Neural cell (in vitro differentiated cells): ENCODE measurements around the gene ABI3BP.

ENCODE experiments used
- CTCF ChIP-seq: fragments of 450-650 bp; IDR thresholded peaks from 2 replicates; pipeline ENCODE4 v1.5.1; 2014; ENCODE audit warnings: antibody characterized with exemption, mild to moderate bottlenecking, moderate library complexity; ENCODE audit not compliant: poor library complexity, severe bottlenecking
- EZH2 ChIP-seq: fragments of 200-600, 300-800 bp; shearing (Covaris generic), sonication (generic); IDR thresholded peaks from 2 replicates; pipeline ENCODE4 v1.6.1; 2014; ENCODE audit warnings: antibody characterized with exemption, low read length, borderline replicate concordance, mild to moderate bottlenecking; ENCODE audit not compliant: insufficient read depth, poor library complexity, severe bottlenecking
- POLR2AphosphoS5 ChIP-seq: IDR thresholded peaks from 2 replicates; pipeline ENCODE4 v1.6.1; 2012
- RAD21 ChIP-seq: fragments of 450-650 bp; conservative IDR thresholded peaks from 2 replicates; pipeline ENCODE4 v1.6.1; 2014; ENCODE audit warnings: antibody characterized with exemption, mild to moderate bottlenecking, moderate library complexity
- SMC3 ChIP-seq: fragments of 450-650 bp; conservative IDR thresholded peaks from 2 replicates; pipeline ENCODE4 v1.6.1; 2014; ENCODE audit warnings: antibody characterized with exemption, mild to moderate bottlenecking, moderate library complexity; ENCODE audit not compliant: poor library complexity

GRCh38 chr3:100825574-100825973 lies 167.6 kb downstream of the ABI3BP start:
- no peak for TF ChIP-seq CTCF
- TF ChIP-seq POLR2AphosphoS5, result no peak
- no peak for TF ChIP-seq RAD21
- no peak for TF ChIP-seq SMC3
- TF ChIP-seq EZH2, result no peak
